ENCODE measurements around the gene POLR2C. TPM values are rescaled to one million over a fixed set of nuclear protein-coding genes. Genes with fewer than 3 reads are reported as not detected.
A peak's percentile ranks its signal among the peaks of the same experiment; 100 is the strongest.

Gene POLR2C
- total RNA-seq (2014; rRNA removed; shearing (Covaris generic)), result 107 and 123 TPM in 2 replicates
- polyA plus RNA-seq (2016; fragmentation: Nextera tagmentation; extraction: Ambion mirVana), result 36.4 and 37.6 TPM in 2 replicates
- long read RNA-seq, transcript POLR2C-201 (9 exons, 2,057 nt), result major isoform, 78 of 85 reads
- long read RNA-seq, partial matches to known transcripts, result 0 of 85 reads
- long read RNA-seq, other reads (novel, unspliced or antisense), result 7 of 85 reads

DNA sequence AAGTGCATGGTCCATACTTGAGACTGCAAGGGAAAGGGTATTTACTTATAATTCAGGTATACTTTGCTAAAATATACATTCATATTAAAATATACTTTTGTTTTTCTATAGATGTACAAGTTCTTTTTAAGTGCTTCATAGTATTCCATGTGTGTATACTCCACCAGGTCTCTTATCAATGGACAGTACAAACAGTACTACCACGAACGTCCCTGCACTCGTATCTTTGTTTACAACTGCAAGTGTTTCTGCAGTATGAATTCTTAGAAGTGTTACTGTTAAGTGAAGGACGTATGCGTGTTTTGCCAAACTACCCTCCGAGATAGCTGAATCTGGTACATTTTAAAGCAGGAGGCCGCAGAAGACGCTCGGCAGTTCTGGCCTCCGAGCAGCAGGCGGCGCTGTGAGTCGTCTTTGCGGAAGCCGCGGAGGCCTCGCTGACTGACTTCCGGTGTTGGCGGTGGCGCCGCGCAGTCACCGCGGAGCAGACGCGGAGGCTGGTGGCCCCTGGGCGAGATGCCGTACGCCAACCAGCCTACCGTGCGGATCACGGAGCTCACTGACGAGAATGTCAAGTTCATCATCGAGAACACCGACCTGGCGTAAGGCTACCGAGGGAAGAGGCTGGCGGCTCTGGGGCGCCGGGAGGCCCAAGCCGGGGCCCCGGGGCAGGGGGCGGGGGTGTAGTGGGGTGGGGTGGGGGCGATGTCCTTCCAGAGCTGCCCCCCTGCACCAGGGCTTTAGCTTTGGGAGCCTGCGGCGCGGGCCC, at the start of gene POLR2C:
POLR2C (plus strand) TSS at position 471 of the 769 bp plus-strand sequence; CDS start at position 517, 46 bp downstream.
- Mint-ChIP-seq H3K36me3 (ENCODE audit: low read depth) (peaks cover 40% of the 10 kb centered on the region), H3K4me1 (peaks cover 8% of the 10 kb centered on the region; the same call in 2 of the 3 replicates), H3K27me3 (ENCODE audit: insufficient read depth, low read depth, poor library complexity) (peaks cover 3% of the 10 kb centered on the region), H3K4me3 (peak within 1 kb of the TSS; percentile 98), H3K27ac (peak within 1 kb of the TSS; percentile 98), H3K9me3 (no peaks in the 10 kb centered on the region)
- Histone ChIP-seq H3F3A (replicated peaks; ENCODE audit: low read depth) (no peaks in the 10 kb centered on the region; the same call in 1 of the 2 replicates), H3K36me3 (ENCODE audit: insufficient read depth) (peaks cover 29% of the 10 kb centered on the region), H3K4me1 (ENCODE audit: insufficient read depth) (peaks cover 9% of the 10 kb centered on the region; the same call in 1 of the 2 replicates), H2AFZ (0 out of 2 replicates have a peak within 1 kb of the TSS, but pooled peaks have one; percentile 63), H3K4me3 (peak within 1 kb of the TSS; percentile 98), H3K79me2 (replicated peaks; ENCODE audit: insufficient read depth) (peaks cover 31% of the 10 kb centered on the region), H4K20me1 (replicated peaks; ENCODE audit: insufficient read depth) (peaks cover 8% of the 10 kb centered on the region), H3K9me2 (ENCODE audit: insufficient read depth) (no peaks in the 10 kb centered on the region), H3K27ac (ENCODE audit: low read depth) (no peak within 1 kb of the TSS), H3K4me2 (peak within 1 kb of the TSS; percentile 96), H3K27me3 (ENCODE audit: insufficient read depth) (no peaks in the 10 kb centered on the region)
- ATAC-seq (peak; percentile 98), DNase-seq (ENCODE audit: low spot score) (peak; percentile 91)
- TF ChIP-seq, protein P1, sequence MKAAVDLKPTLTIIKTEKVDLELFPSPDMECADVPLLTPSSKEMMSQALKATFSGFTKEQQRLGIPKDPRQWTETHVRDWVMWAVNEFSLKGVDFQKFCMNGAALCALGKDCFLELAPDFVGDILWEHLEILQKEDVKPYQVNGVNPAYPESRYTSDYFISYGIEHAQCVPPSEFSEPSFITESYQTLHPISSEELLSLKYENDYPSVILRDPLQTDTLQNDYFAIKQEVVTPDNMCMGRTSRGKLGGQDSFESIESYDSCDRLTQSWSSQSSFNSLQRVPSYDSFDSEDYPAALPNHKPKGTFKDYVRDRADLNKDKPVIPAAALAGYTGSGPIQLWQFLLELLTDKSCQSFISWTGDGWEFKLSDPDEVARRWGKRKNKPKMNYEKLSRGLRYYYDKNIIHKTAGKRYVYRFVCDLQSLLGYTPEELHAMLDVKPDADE (IDR thresholded peaks at IDR 0.05), result peak; percentile 86
- peak; percentile 55 for TF ChIP-seq CREB1 (CRISPR knock-in tag; IDR thresholded peaks at IDR 0.05; ENCODE audit: low read depth)
- TF ChIP-seq EZH2 (IDR thresholded peaks at IDR 0.05; ENCODE audit: low read depth, unreplicated experiment), result no peak
- TF ChIP-seq POLR2AphosphoS5 (IDR thresholded peaks at IDR 0.05; ENCODE audit: low read depth), result peak; percentile 98
- TF ChIP-seq, protein P2, sequence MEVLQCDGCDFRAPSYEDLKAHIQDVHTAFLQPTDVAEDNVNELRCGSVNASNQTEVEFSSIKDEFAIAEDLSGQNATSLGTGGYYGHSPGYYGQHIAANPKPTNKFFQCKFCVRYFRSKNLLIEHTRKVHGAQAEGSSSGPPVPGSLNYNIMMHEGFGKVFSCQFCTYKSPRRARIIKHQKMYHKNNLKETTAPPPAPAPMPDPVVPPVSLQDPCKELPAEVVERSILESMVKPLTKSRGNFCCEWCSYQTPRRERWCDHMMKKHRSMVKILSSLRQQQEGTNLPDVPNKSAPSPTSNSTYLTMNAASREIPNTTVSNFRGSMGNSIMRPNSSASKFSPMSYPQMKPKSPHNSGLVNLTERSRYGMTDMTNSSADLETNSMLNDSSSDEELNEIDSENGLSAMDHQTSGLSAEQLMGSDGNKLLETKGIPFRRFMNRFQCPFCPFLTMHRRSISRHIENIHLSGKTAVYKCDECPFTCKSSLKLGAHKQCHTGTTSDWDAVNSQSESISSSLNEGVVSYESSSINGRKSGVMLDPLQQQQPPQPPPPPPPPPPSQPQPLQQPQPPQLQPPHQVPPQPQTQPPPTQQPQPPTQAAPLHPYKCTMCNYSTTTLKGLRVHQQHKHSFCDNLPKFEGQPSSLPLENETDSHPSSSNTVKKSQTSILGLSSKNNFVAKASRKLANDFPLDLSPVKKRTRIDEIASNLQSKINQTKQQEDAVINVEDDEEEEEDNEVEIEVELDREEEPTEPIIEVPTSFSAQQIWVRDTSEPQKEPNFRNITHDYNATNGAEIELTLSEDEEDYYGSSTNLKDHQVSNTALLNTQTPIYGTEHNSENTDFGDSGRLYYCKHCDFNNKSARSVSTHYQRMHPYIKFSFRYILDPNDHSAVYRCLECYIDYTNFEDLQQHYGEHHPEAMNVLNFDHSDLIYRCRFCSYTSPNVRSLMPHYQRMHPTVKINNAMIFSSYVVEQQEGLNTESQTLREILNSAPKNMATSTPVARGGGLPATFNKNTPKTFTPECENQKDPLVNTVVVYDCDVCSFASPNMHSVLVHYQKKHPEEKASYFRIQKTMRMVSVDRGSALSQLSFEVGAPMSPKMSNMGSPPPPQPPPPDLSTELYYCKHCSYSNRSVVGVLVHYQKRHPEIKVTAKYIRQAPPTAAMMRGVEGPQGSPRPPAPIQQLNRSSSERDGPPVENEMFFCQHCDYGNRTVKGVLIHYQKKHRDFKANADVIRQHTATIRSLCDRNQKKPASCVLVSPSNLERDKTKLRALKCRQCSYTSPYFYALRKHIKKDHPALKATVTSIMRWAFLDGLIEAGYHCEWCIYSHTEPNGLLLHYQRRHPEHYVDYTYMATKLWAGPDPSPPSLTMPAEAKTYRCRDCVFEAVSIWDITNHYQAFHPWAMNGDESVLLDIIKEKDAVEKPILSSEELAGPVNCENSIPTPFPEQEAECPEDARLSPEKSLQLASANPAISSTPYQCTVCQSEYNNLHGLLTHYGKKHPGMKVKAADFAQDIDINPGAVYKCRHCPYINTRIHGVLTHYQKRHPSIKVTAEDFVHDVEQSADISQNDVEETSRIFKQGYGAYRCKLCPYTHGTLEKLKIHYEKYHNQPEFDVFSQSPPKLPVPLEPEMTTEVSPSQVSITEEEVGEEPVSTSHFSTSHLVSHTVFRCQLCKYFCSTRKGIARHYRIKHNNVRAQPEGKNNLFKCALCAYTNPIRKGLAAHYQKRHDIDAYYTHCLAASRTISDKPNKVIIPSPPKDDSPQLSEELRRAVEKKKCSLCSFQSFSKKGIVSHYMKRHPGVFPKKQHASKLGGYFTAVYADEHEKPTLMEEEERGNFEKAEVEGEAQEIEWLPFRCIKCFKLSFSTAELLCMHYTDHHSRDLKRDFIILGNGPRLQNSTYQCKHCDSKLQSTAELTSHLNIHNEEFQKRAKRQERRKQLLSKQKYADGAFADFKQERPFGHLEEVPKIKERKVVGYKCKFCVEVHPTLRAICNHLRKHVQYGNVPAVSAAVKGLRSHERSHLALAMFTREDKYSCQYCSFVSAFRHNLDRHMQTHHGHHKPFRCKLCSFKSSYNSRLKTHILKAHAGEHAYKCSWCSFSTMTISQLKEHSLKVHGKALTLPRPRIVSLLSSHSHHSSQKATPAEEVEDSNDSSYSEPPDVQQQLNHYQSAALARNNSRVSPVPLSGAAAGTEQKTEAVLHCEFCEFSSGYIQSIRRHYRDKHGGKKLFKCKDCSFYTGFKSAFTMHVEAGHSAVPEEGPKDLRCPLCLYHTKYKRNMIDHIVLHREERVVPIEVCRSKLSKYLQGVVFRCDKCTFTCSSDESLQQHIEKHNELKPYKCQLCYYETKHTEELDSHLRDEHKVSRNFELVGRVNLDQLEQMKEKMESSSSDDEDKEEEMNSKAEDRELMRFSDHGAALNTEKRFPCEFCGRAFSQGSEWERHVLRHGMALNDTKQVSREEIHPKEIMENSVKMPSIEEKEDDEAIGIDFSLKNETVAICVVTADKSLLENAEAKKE (CRISPR knock-in tag; IDR thresholded peaks at IDR 0.05), result no peak
- no peak for TF ChIP-seq ZNF331 (CRISPR knock-in tag; IDR thresholded peaks at IDR 0.05; ENCODE audit: low read depth)
- no peak for TF ChIP-seq STAT1 (IDR thresholded peaks at IDR 0.05; ENCODE audit: unreplicated experiment)
- no peak for TF ChIP-seq EZH2phosphoT487 (IDR thresholded peaks at IDR 0.05; ENCODE audit: unreplicated experiment)
- TF ChIP-seq, protein P3, sequence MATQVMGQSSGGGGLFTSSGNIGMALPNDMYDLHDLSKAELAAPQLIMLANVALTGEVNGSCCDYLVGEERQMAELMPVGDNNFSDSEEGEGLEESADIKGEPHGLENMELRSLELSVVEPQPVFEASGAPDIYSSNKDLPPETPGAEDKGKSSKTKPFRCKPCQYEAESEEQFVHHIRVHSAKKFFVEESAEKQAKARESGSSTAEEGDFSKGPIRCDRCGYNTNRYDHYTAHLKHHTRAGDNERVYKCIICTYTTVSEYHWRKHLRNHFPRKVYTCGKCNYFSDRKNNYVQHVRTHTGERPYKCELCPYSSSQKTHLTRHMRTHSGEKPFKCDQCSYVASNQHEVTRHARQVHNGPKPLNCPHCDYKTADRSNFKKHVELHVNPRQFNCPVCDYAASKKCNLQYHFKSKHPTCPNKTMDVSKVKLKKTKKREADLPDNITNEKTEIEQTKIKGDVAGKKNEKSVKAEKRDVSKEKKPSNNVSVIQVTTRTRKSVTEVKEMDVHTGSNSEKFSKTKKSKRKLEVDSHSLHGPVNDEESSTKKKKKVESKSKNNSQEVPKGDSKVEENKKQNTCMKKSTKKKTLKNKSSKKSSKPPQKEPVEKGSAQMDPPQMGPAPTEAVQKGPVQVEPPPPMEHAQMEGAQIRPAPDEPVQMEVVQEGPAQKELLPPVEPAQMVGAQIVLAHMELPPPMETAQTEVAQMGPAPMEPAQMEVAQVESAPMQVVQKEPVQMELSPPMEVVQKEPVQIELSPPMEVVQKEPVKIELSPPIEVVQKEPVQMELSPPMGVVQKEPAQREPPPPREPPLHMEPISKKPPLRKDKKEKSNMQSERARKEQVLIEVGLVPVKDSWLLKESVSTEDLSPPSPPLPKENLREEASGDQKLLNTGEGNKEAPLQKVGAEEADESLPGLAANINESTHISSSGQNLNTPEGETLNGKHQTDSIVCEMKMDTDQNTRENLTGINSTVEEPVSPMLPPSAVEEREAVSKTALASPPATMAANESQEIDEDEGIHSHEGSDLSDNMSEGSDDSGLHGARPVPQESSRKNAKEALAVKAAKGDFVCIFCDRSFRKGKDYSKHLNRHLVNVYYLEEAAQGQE (IDR thresholded peaks at IDR 0.05; ENCODE audit: unreplicated experiment), result no peak
- TF ChIP-seq JUNB (IDR thresholded peaks at IDR 0.05; ENCODE audit: unreplicated experiment), result no peak
- TF ChIP-seq, protein P4, sequence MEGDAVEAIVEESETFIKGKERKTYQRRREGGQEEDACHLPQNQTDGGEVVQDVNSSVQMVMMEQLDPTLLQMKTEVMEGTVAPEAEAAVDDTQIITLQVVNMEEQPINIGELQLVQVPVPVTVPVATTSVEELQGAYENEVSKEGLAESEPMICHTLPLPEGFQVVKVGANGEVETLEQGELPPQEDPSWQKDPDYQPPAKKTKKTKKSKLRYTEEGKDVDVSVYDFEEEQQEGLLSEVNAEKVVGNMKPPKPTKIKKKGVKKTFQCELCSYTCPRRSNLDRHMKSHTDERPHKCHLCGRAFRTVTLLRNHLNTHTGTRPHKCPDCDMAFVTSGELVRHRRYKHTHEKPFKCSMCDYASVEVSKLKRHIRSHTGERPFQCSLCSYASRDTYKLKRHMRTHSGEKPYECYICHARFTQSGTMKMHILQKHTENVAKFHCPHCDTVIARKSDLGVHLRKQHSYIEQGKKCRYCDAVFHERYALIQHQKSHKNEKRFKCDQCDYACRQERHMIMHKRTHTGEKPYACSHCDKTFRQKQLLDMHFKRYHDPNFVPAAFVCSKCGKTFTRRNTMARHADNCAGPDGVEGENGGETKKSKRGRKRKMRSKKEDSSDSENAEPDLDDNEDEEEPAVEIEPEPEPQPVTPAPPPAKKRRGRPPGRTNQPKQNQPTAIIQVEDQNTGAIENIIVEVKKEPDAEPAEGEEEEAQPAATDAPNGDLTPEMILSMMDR (conservative IDR thresholded peaks at IDR 0.05; ENCODE audit: low read depth in 2 of 2), result peak; percentile 71 to 90
- no peak for TF ChIP-seq ZNF114 (CRISPR knock-in tag; IDR thresholded peaks at IDR 0.05)
- TF ChIP-seq NANOG (IDR thresholded peaks at IDR 0.05; ENCODE audit: borderline replicate concordance), result no peak

Data from GM23338 (cell line).